Stomach smooth muscle (tissue), 2 donors: ENCODE measurements around the gene TNRC6C.

Source experiments
- H3K27ac ChIP-seq: one replicate; pipeline ENCODE4 v1.7.0; 2013; ENCODE audit warnings: mild to moderate bottlenecking, low read length, inconsistent platforms
- H3K27me3 ChIP-seq, 2 donors: one replicate each; pipeline ENCODE4 v1.7.0; 2013; ENCODE audit warnings: low read length in 2 of 2; ENCODE audit not compliant: insufficient read depth in 2 of 2, control insufficient read depth in 1 of 2
- H3K36me3 ChIP-seq, 2 donors: one replicate each; pipeline ENCODE4 v1.7.0; 2013; ENCODE audit warnings: low read length in 2 of 2; ENCODE audit not compliant: control insufficient read depth in 2 of 2, insufficient read depth in 2 of 2
- H3K4me1 ChIP-seq: one replicate; pipeline ENCODE4 v1.7.0; 2013; ENCODE audit warnings: low read length; ENCODE audit not compliant: control insufficient read depth, insufficient read depth
- H3K4me3 ChIP-seq, 2 donors: one replicate each; pipeline ENCODE4 v1.7.0; 2013; ENCODE audit warnings: low read length in 2 of 2
- H3K9ac ChIP-seq, 2 donors: one replicate each; pipeline ENCODE4 v1.7.0; 2013; ENCODE audit warnings: low read length in 2 of 2, mild to moderate bottlenecking in 1 of 2
- H3K9me3 ChIP-seq, 2 donors: one replicate each; pipeline ENCODE4 v1.7.0; 2013; ENCODE audit warnings: low read length in 2 of 2; ENCODE audit not compliant: control insufficient read depth in 2 of 2
- donor health status: healthy.
- donor health status: Pancreatic carcinoma.

Gene TNRC6C

GRCh38 chr17:78088529-78088928 lies 130.0 kb downstream of the TNRC6C start:
- no peak overlapping the region for H3K4me3 ChIP-seq
- no peak overlapping the region for H3K9ac ChIP-seq
- no peak overlapping the region for H3K27ac ChIP-seq
- peaks cover 5% of the 10 kb centered on the region for H3K4me1 ChIP-seq
- no peaks in the 10 kb centered on the region for H3K9me3 ChIP-seq
- H3K36me3 ChIP-seq = peaks cover 49 to 56% of the 10 kb centered on the region in 2 donors
- H3K27me3 ChIP-seq = no peaks in the 10 kb centered on the region

GRCh38 chr17:78089576-78090281 lies 131.2 kb downstream of the TNRC6C start:
- Histone ChIP-seq H3K4me1 (peaks cover 5% of the 10 kb centered on the region), H3K9me3 (no peaks in the 10 kb centered on the region), H3K36me3 (peaks cover 52 to 60% of the 10 kb centered on the region in 2 donors), H3K9ac (peak overlapping the region in 1 of 2 donors; percentile 13), H3K27me3 (no peaks in the 10 kb centered on the region), H3K4me3 (no peak overlapping the region), H3K27ac (peak overlapping the region; percentile 4)

DNA sequence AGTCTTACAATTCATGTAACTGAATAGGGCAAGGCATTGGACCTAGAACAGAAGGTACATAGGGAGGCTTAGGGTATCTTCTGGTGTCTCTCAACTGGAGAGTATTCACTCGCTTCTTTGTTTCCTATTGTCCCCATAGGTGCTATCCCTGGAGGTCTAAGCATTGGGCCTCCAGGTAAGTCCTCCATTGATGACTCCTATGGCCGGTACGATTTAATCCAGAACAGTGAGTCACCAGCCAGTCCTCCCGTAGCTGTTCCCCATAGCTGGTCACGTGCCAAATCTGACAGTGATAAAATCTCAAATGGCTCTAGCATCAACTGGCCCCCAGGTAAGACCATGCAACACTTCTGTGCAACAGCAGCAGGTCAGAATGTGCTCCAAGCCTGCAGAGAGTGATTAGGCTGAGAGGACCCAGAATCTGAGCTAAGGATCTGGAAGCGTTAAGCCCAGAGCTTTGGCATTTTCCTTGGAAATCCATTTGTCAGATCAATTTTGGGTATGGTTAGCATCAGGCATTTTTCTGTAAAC lies 134.4 kb downstream of the TNRC6C start:
- peaks cover 59 to 73% of the 10 kb centered on the region in 2 donors for H3K36me3 ChIP-seq

DNA sequence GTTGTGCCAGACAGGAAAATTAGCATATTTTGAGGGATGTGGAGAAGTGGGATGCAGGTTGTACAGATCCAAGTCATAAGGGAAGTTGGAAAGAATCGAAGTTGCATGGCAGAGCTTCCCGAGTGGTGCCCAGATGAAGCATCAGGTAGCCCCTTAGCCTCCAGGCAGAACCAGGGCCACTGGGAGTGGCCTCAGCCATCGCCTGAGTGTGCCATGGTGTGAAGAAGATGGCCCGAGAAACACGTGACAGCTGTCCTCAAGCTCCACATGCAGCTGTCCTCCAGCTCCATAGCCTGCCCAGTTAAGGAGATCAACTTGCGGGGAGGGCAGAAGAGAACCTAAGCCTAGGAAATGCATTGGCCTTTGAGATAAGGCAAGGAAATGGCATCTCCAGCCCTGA lies 136.5 kb downstream of the TNRC6C start:
- Histone ChIP-seq H3K4me3 (no peak overlapping the region), H3K36me3 (peaks cover 64 to 79% of the 10 kb centered on the region in 2 donors)

More for the DNA sequence above, 134.4 kb downstream of the TNRC6C start:
- no peak overlapping the region for H3K4me3 ChIP-seq
- H3K9ac ChIP-seq = no peak overlapping the region
- H3K4me1 ChIP-seq = peaks cover 5% of the 10 kb centered on the region
- no peaks in the 10 kb centered on the region for H3K9me3 ChIP-seq
- no peak overlapping the region for H3K27ac ChIP-seq
- no peaks in the 10 kb centered on the region for H3K27me3 ChIP-seq

GRCh38 chr17:78096093-78096492 lies 137.6 kb downstream of the TNRC6C start:
- no peak overlapping the region for H3K27ac ChIP-seq
- no peak overlapping the region for H3K9ac ChIP-seq
- no peaks in the 10 kb centered on the region for H3K27me3 ChIP-seq
- no peak overlapping the region for H3K4me3 ChIP-seq
- H3K36me3 ChIP-seq = peaks cover 56 to 77% of the 10 kb centered on the region in 2 donors
- H3K9me3 ChIP-seq = no peaks in the 10 kb centered on the region
- H3K4me1 ChIP-seq = no peaks in the 10 kb centered on the region

More for the DNA sequence above, 136.5 kb downstream of the TNRC6C start:
- peaks cover 2% of the 10 kb centered on the region for H3K4me1 ChIP-seq
- no peaks in the 10 kb centered on the region for H3K27me3 ChIP-seq
- no peak overlapping the region for H3K9ac ChIP-seq
- H3K9me3 ChIP-seq = no peaks in the 10 kb centered on the region
- H3K27ac ChIP-seq = no peak overlapping the region

GRCh38 chr17:78101112-78101511 lies 142.6 kb downstream of the TNRC6C start:
- no peak overlapping the region for H3K4me3 ChIP-seq
- H3K4me1 ChIP-seq = peaks cover 14% of the 10 kb centered on the region
- H3K36me3 ChIP-seq = peaks cover 44 to 64% of the 10 kb centered on the region in 2 donors
- no peaks in the 10 kb centered on the region for H3K9me3 ChIP-seq
- H3K9ac ChIP-seq = no peak overlapping the region
- H3K27ac ChIP-seq = no peak overlapping the region
- H3K27me3 ChIP-seq = no peaks in the 10 kb centered on the region

DNA sequence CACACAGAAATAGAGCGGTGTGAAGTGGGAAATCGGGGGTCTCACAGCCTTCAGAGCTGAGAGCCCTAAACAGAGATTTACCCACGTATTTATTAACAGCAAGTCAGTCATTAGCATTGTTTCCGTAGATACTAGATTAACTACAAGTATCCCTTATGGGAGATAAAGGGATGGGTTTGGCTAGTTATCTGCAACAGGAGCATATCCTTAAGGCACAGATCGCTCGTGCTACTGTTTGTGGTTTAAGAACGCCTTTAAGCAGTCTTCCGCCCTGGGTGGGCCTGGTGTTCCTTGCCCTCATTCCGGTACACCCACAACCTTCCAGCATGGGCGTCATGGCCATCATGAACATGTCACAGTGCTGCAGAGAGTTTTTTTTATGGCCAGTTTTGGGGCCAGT lies 143.0 kb downstream of the TNRC6C start:
- Histone ChIP-seq H3K4me1 (peaks cover 14% of the 10 kb centered on the region), H3K27ac (no peak overlapping the region), H3K4me3 (no peak overlapping the region), H3K9ac (no peak overlapping the region), H3K27me3 (no peaks in the 10 kb centered on the region), H3K36me3 (peaks cover 39 to 60% of the 10 kb centered on the region in 2 donors), H3K9me3 (no peaks in the 10 kb centered on the region)

GRCh38 chr17:78103311-78103710 lies 144.8 kb downstream of the TNRC6C start:
- H3K4me1 ChIP-seq = peaks cover 14% of the 10 kb centered on the region
- peaks cover 26 to 44% of the 10 kb centered on the region in 2 donors for H3K36me3 ChIP-seq
- no peaks in the 10 kb centered on the region for H3K9me3 ChIP-seq
- no peaks in the 10 kb centered on the region for H3K27me3 ChIP-seq
- peak overlapping the region; percentile 11 for H3K27ac ChIP-seq
- no peak overlapping the region for H3K9ac ChIP-seq
- H3K4me3 ChIP-seq = no peak overlapping the region

DNA sequence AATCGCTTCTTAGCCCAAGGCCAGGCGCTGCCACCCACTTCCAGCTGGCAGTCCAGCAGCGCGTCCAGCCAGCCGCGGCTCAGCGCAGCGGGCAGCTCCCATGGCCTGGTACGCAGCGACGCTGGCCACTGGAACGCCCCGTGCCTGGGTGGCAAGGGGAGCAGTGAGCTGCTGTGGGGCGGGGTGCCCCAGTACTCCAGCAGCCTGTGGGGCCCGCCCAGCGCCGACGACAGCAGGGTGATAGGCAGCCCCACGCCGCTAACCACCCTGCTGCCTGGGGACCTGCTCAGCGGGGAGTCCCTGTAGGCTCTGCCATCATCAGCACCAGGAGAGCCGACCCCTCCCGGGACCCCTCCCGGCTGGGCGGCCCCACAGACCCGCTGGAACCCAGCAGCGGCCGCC lies 146.0 kb downstream of the TNRC6C start:
- peaks cover 14% of the 10 kb centered on the region for H3K4me1 ChIP-seq
- H3K27ac ChIP-seq = no peak overlapping the region
- peaks cover 20 to 33% of the 10 kb centered on the region in 2 donors for H3K36me3 ChIP-seq
- no peak overlapping the region for H3K9ac ChIP-seq
- no peaks in the 10 kb centered on the region for H3K9me3 ChIP-seq
- no peak overlapping the region for H3K4me3 ChIP-seq
- H3K27me3 ChIP-seq = no peaks in the 10 kb centered on the region

DNA sequence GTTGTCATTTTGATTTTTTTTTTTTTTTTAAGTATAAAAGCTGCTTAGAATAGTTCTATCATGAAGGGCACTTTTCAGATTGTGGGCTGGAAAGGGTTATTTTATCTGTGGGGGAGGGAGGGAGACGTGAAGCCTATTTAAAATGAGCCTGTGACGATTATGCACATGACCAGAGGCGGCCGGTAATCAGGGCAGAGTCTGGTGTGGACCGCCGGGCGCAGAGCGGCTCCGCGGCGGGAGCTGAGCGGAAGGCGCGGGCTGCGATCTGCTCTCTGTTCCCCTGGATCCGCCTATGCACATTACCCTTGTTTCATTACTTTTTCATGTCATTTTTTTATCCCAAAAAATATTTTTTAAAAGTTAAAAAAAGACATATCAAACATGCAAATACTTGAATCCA lies 146.6 kb downstream of the TNRC6C start:
- H3K27me3 ChIP-seq = no peaks in the 10 kb centered on the region
- H3K9me3 ChIP-seq = no peaks in the 10 kb centered on the region
- no peak overlapping the region for H3K9ac ChIP-seq
- H3K4me3 ChIP-seq = peak overlapping the region in 1 of 2 donors; percentile 40
- peaks cover 14% of the 10 kb centered on the region for H3K4me1 ChIP-seq
- peaks cover 17 to 33% of the 10 kb centered on the region in 2 donors for H3K36me3 ChIP-seq
- no peak overlapping the region for H3K27ac ChIP-seq

DNA sequence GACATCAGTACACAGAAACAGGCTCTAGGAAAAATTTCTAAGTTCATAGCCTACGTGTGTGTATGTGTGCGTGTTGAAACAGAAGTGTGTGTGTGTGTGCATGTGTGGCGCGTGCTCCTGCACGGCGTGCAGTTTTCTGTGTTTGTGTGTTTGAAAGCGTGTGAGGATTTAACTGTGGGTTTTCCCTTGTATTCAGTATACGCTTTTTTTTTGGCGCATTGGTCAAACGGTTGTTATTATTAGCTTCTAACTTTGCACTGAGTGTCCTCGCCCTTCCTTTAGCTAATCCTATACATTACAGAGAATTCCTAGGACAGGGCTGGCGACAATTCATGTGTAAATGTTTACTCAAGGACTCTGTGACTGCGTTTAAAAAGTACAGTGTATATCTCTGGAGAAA lies 147.0 kb downstream of the TNRC6C start:
- H3K27ac ChIP-seq = peak overlapping the region; percentile 24
- H3K9me3 ChIP-seq = no peaks in the 10 kb centered on the region
- peaks cover 14% of the 10 kb centered on the region for H3K4me1 ChIP-seq
- H3K9ac ChIP-seq = no peak overlapping the region
- H3K36me3 ChIP-seq = peaks cover 16 to 29% of the 10 kb centered on the region in 2 donors
- H3K27me3 ChIP-seq = no peaks in the 10 kb centered on the region
- H3K4me3 ChIP-seq = peak overlapping the region in 1 of 2 donors; percentile 40
